Measurements from ENCODE around the gene ARHGAP10.
A peak's percentile ranks its signal among the peaks of the same experiment; 100 is the strongest.
"Not testable (repeated sequence)": the region's sequence is repeated elsewhere in the genome, so short reads cannot be mapped to it uniquely, and the experiment has no call there.

ARHGAP10 gene

GRCh38 chr4:147853706-147854105, 121.8 kb downstream of the ARHGAP10 start:
- no peak for DNase-seq

- DNase-seq: no peak
These were observed 122.3 kb downstream of the ARHGAP10 start for GRCh38 chr4:147854154-147854553.

- DNase-seq: no peak
These were observed 123.7 kb downstream of the ARHGAP10 start for GRCh38 chr4:147855571-147856009.

GRCh38 chr4:147860960-147861359, 129.1 kb downstream of the ARHGAP10 start:
- no peak for DNase-seq

GRCh38 chr4:147862043-147862692, 130.3 kb downstream of the ARHGAP10 start:
- no peak for DNase-seq

- no peak for DNase-seq
These were observed 131.3 kb downstream of the ARHGAP10 start for GRCh38 chr4:147863111-147863747.

- no peak for DNase-seq
These were observed 132.1 kb downstream of the ARHGAP10 start for GRCh38 chr4:147863808-147864472.

- DNase-seq: no peak
These were observed 132.7 kb downstream of the ARHGAP10 start for GRCh38 chr4:147864607-147865006.

- DNase-seq: no peak
These were observed 134.0 kb downstream of the ARHGAP10 start for GRCh38 chr4:147865926-147866325.

- DNase-seq: peak; percentile 50
These were observed 134.8 kb downstream of the ARHGAP10 start for GRCh38 chr4:147866532-147867271.

GRCh38 chr4:147874109-147874508, 142.2 kb downstream of the ARHGAP10 start:
- DNase-seq: no peak

GRCh38 chr4:147877308-147877771, 145.5 kb downstream of the ARHGAP10 start:
- DNase-seq: no peak

GRCh38 chr4:147879676-147880075, 147.8 kb downstream of the ARHGAP10 start:
- DNase-seq: no peak

- DNase-seq: no peak
These were observed 148.6 kb downstream of the ARHGAP10 start for GRCh38 chr4:147880511-147880910.

- no peak for DNase-seq
These were observed 152.6 kb downstream of the ARHGAP10 start for GRCh38 chr4:147884536-147884935.

GRCh38 chr4:147885216-147885615, 153.3 kb downstream of the ARHGAP10 start:
- not testable (repeated sequence) for DNase-seq

GRCh38 chr4:147891476-147892115, 159.7 kb downstream of the ARHGAP10 start:
- no peak for DNase-seq

- DNase-seq: no peak
These were observed 167.6 kb downstream of the ARHGAP10 start for GRCh38 chr4:147899512-147899911.

GRCh38 chr4:147901388-147901787, 169.5 kb downstream of the ARHGAP10 start:
- no peak for DNase-seq

- no peak for DNase-seq
These were observed 170.0 kb downstream of the ARHGAP10 start for GRCh38 chr4:147901916-147902315.

GRCh38 chr4:147909225-147909624, 177.3 kb downstream of the ARHGAP10 start:
- DNase-seq: no peak

GRCh38 chr4:147910315-147910714, 178.4 kb downstream of the ARHGAP10 start:
- no peak for DNase-seq

GRCh38 chr4:147912106-147912505, 180.2 kb downstream of the ARHGAP10 start:
- DNase-seq: not testable (repeated sequence)
